ENCODE measurements around the gene BDH1. TPM values are rescaled to one million over a fixed set of nuclear protein-coding genes. Genes with fewer than 3 reads are reported as not detected.
A peak's percentile ranks its signal among the peaks of the same experiment; 100 is the strongest.

BDH1 gene
- total RNA-seq, 2 donors from 2014 or later: 2.3 to 9.1 TPM

- 77 to 85% methylated on average over 5 of the region's 5 CpGs for WGBS, 2 donors
- no peak for DNase-seq
- Histone ChIP-seq H3K36me3 (replicated peaks in 1 of 2; ENCODE audit: insufficient read depth in 1 of 2, low read depth in 2 of 2) (no peaks in the 10 kb centered on the region), H3K27me3 (no peaks in the 10 kb centered on the region), H3K4me3 (no peak overlapping the region), H3K9me3 (no peaks in the 10 kb centered on the region), H3K4me1 (peaks cover 7% of the 10 kb centered on the region), H3K27ac (no peak overlapping the region)
- TF ChIP-seq POLR2A (IDR thresholded peaks at IDR 0.05) (no peak), CTCF (IDR thresholded peaks at IDR 0.05) (no peak)
- ATAC-seq: no peak
- intact Hi-C loops (cut with DNase I): no loop called here
These were observed 10.2 kb downstream of the BDH1 start for GRCh38 chr3:197545571-197545970.

- no peak for ATAC-seq
- H3K9me3 ChIP-seq: no peaks in the 10 kb centered on the region
- no peaks in the 10 kb centered on the region for H3K27me3 ChIP-seq
- H3K4me3 ChIP-seq: no peak overlapping the region
- TF ChIP-seq POLR2A (IDR thresholded peaks at IDR 0.05) (no peak), CTCF (IDR thresholded peaks at IDR 0.05) (no peak)
- DNase-seq: no peak
- peaks cover 7% of the 10 kb centered on the region for H3K4me1 ChIP-seq
- 81 to 92% methylated on average over 9 of the region's 9 CpGs for WGBS, 2 donors
- intact Hi-C loops (cut with DNase I): no loop called here
- H3K36me3 ChIP-seq (replicated peaks in 1 of 2; ENCODE audit: insufficient read depth in 1 of 2, low read depth in 2 of 2): no peaks in the 10 kb centered on the region
- no peak overlapping the region for H3K27ac ChIP-seq
These were observed 10.7 kb downstream of the BDH1 start for GRCh38 chr3:197545101-197545500.

GRCh38 chr3:197542741-197543454 lies 12.9 kb downstream of the BDH1 start:
- ATAC-seq: no peak

GRCh38 chr3:197541756-197542539 lies 13.8 kb downstream of the BDH1 start:
- H3K27ac ChIP-seq: no peak overlapping the region
- no peaks in the 10 kb centered on the region for H3K9me3 ChIP-seq
- DNase-seq: peak in 2 of 4 donors; percentile 24 to 46
- WGBS, 2 donors: 87 to 90% methylated on average over 8 to 13 of the region's 13 CpGs
- H3K27me3 ChIP-seq: no peaks in the 10 kb centered on the region
- intact Hi-C loops (cut with DNase I): no loop called here
- no peak for ATAC-seq
- H3K36me3 ChIP-seq (replicated peaks in 1 of 2; ENCODE audit: insufficient read depth in 1 of 2, low read depth in 2 of 2): peaks cover 0 to 1% of the 10 kb centered on the region in 2 donors
- TF ChIP-seq POLR2A (IDR thresholded peaks at IDR 0.05) (no peak), CTCF (IDR thresholded peaks at IDR 0.05) (no peak)
- H3K4me3 ChIP-seq: no peak overlapping the region
- H3K4me1 ChIP-seq: no peaks in the 10 kb centered on the region

More at GRCh38 chr3:197542741-197543454, 12.9 kb downstream of the BDH1 start:
- TF ChIP-seq CTCF (IDR thresholded peaks at IDR 0.05): no peak
- TF ChIP-seq POLR2A (IDR thresholded peaks at IDR 0.05): no peak
- Histone ChIP-seq H3K4me3 (no peak overlapping the region), H3K4me1 (peaks cover 7% of the 10 kb centered on the region), H3K27me3 (no peaks in the 10 kb centered on the region), H3K27ac (no peak overlapping the region), H3K9me3 (no peaks in the 10 kb centered on the region), H3K36me3 (replicated peaks in 1 of 2; ENCODE audit: insufficient read depth in 1 of 2, low read depth in 2 of 2) (peaks cover 0 to 1% of the 10 kb centered on the region in 2 donors)
- intact Hi-C loops (cut with DNase I): no loop called here
- WGBS, 2 donors: 88 to 97% methylated on average over 15 to 18 of the region's 18 CpGs
- peak in 1 of 4 donors; percentile 60 for DNase-seq
